Measurements from ENCODE around the gene ECSCR. TPM values are rescaled to one million over a fixed set of nuclear protein-coding genes. Genes with fewer than 3 reads are reported as not detected.

ECSCR gene
- total RNA-seq, 4 donors from 2014 or later: 4.2 to 16.6 (median 9.4) TPM

GRCh38 chr5:139401546-139401945 lies 61.0 kb downstream of the ECSCR start:
- Histone ChIP-seq H3K4me3 (no peak overlapping the region), H3K27ac (no peak overlapping the region), H3K9me3 (no peaks in the 10 kb centered on the region), H3K27me3 (no peaks in the 10 kb centered on the region), H3K4me1 (peaks cover 16% of the 10 kb centered on the region), H3K36me3 (no peaks in the 10 kb centered on the region)
- DNase-seq (ENCODE audit: low spot score in 2 of 2): no peak
- WGBS: 90% methylated on average over 10 of the region's 10 CpGs
- TF ChIP-seq CTCF (IDR thresholded peaks at IDR 0.05): no peak
- TF ChIP-seq POLR2A (IDR thresholded peaks at IDR 0.05): no peak
- TF ChIP-seq EP300 (IDR thresholded peaks at IDR 0.05): no peak
- no peak for TF ChIP-seq POLR2AphosphoS5 (IDR thresholded peaks at IDR 0.05)

GRCh38 chr5:139399501-139400121 lies 62.9 kb downstream of the ECSCR start:
- H3K4me3 ChIP-seq: no peak overlapping the region
- H3K4me1 ChIP-seq: peaks cover 21% of the 10 kb centered on the region
- H3K27ac ChIP-seq: no peak overlapping the region
- no peaks in the 10 kb centered on the region for H3K9me3 ChIP-seq
- no peaks in the 10 kb centered on the region for H3K36me3 ChIP-seq
- WGBS: 77% methylated on average over 4 of the region's 6 CpGs
- H3K27me3 ChIP-seq: peaks cover 5% of the 10 kb centered on the region
- TF ChIP-seq CTCF (IDR thresholded peaks at IDR 0.05): no peak
- TF ChIP-seq POLR2AphosphoS5 (IDR thresholded peaks at IDR 0.05): no peak
- no peak for TF ChIP-seq EP300 (IDR thresholded peaks at IDR 0.05)
- TF ChIP-seq POLR2A (IDR thresholded peaks at IDR 0.05): no peak
- DNase-seq (ENCODE audit: low spot score in 2 of 2): no peak

Other genes starting within 250 kb of the ECSCR start
- 100 to 1,000 TPM; 115 to 192 (median 129) TPM for gene MATR3, start 169.0 kb downstream of the ECSCR start, total RNA-seq
- gene PAIP2, start 120.9 kb downstream of the ECSCR start, total RNA-seq: 10 to 100 TPM; 50.3 to 71.0 (median 53.5) TPM
- gene SLC23A1, start 79.4 kb downstream of the ECSCR start, total RNA-seq: 1 to 10 TPM in 3 of 4 donors, not detected in 1; 2.3 to 6.4 (median 3.0) TPM
- not detected for gene MZB1, start 72.8 kb downstream of the ECSCR start, total RNA-seq
- under 1 TPM; 0.08 to 0.44 (median 0.35) TPM for gene PROB1, start 67.6 kb downstream of the ECSCR start, total RNA-seq
- gene SPATA24, start 58.7 kb downstream of the ECSCR start, total RNA-seq: 1 to 10 TPM in 3 of 4 donors, not detected in 1; 1.3 to 2.2 (median 1.4) TPM
- 1 to 10 TPM; 2.2 to 7.2 (median 2.9) TPM for gene DNAJC18, start 23.2 kb downstream of the ECSCR start, total RNA-seq
- gene SMIM33, start 8.3 kb upstream of the ECSCR start, total RNA-seq: not detected
- 10 to 100 TPM; 11.3 to 20.3 (median 14.8) TPM for gene STING1, start 20.0 kb upstream of the ECSCR start, total RNA-seq
- 10 to 100 TPM; 56.6 to 70.2 (median 58.0) TPM for gene UBE2D2, start 98.6 kb upstream of the ECSCR start, total RNA-seq
- gene CXXC5, start 185.6 kb upstream of the ECSCR start, total RNA-seq: 10 to 100 TPM; 21.8 to 40.6 (median 30.1) TPM